Measurements from ENCODE around the gene ZSWIM4. TPM values are rescaled to one million over a fixed set of nuclear protein-coding genes. Genes with fewer than 3 reads are reported as not detected.

ZSWIM4 gene
- total RNA-seq, 1 donor from 2014 or later = 23.2 TPM

DNA sequence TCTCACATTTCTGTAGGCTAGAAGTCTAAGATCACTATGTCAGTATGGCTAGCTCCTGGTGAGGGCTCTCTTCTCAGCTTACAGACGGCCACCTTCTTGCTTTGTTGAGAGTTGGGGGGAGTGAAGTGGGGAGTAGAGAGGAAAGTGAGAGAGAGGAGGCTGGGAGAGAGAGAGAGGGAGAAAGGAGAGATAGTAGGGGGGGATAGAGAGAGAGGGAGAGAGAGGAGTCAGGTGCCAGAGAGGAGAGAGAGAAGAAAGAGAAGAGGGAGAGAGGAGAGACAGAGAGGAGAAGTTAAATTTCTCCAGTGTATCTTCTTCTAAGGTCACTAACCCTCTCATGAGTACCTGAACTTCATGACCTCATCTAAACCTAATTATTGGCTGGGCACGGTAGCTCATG lies 28.7 kb downstream of the ZSWIM4 start:
- Histone ChIP-seq H3K27me3 (no peaks in the 10 kb centered on the region), H3K4me3 (no peak overlapping the region), H3K9me3 (no peaks in the 10 kb centered on the region), H3K4me1 (peaks cover 0 to 9% of the 10 kb centered on the region in 2 donors), H3K36me3 (peaks cover 13 to 26% of the 10 kb centered on the region in 2 donors), H3K27ac (peak overlapping the region; percentile 53 to 82)
- no peak for DNase-seq (ENCODE audit: low spot score in 2 of 2)
- intact Hi-C loops (cut with DNase I) = loop anchor here (5.0 kb wide), 1 partner anchor 38 kb away; no protein-coding TSS in a partner anchor
- TF ChIP-seq CTCF (IDR thresholded peaks at IDR 0.05) = no peak

DNA sequence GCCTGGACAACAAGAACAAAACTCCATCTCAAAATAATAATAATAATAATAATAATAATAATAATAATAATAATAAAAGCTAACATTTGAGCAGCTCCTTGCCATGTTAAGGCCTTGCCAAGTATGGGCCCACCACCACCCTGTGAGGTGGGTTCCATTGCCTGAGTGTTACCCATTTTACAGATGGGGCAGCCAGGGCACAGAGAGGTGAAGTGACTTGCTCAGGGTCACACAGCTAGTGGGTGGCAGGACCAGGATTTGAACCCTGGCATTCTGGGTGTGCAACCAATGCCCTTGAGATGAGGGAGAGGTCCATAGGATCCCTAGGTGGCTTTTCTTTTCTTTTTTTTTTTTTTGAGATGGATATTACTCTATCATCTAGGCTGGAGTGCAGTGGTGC lies 29.5 kb downstream of the ZSWIM4 start:
- no peak overlapping the region for H3K4me3 ChIP-seq
- no peaks in the 10 kb centered on the region for H3K9me3 ChIP-seq
- H3K27me3 ChIP-seq = no peaks in the 10 kb centered on the region
- DNase-seq (ENCODE audit: low spot score in 2 of 2) = no peak
- intact Hi-C loops (cut with DNase I) = loop anchor here (5.0 kb wide), 1 partner anchor 38 kb away; no protein-coding TSS in a partner anchor
- H3K27ac ChIP-seq = no peak overlapping the region
- TF ChIP-seq CTCF (IDR thresholded peaks at IDR 0.05) = no peak
- H3K4me1 ChIP-seq = peaks cover 0 to 9% of the 10 kb centered on the region in 2 donors
- peaks cover 13 to 27% of the 10 kb centered on the region in 2 donors for H3K36me3 ChIP-seq

GRCh38 chr19:13825489-13826441 lies 30.5 kb downstream of the ZSWIM4 start:
- intact Hi-C loops (cut with DNase I) = no loop called here
- H3K27ac ChIP-seq = no peak overlapping the region
- peak in 1 of 2 donors; percentile 68 for DNase-seq (ENCODE audit: low spot score in 2 of 2)
- H3K4me1 ChIP-seq = peaks cover 0 to 9% of the 10 kb centered on the region in 2 donors
- no peak overlapping the region for H3K4me3 ChIP-seq
- no peaks in the 10 kb centered on the region for H3K9me3 ChIP-seq
- H3K36me3 ChIP-seq = peaks cover 22 to 34% of the 10 kb centered on the region in 2 donors
- H3K27me3 ChIP-seq = no peaks in the 10 kb centered on the region
- no peak for TF ChIP-seq CTCF (IDR thresholded peaks at IDR 0.05)

DNA sequence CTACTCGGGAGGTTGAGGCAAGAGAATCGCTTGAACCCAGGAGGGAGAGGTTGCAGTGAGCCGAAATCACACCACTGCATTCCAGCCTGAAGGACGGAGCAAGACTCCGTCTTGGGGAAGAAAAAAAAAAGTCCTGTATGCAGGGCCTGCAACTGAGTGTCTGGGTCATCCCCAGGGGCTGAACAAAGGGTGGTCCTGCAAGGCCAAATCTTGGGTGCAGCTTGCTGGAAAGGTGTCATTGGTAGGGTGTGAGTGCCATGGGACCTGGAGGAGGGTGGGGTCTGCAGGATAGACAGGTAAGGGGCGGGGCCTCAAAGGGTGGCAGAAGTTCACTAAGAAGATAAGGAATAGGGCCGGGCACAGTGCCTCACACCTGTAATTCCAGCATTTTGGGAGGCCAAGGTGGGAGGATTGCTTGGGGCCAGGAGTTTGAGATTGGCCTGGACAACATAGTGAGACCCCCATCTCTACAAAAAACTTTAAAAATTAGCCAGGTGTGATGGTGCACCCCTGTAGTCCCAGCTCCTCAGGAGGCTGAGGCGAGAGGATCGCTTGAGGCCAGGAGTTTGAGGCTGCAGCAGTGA lies 31.5 kb downstream of the ZSWIM4 start:
- no peak for TF ChIP-seq CTCF (IDR thresholded peaks at IDR 0.05)
- intact Hi-C loops (cut with DNase I) = no loop called here
- no peaks in the 10 kb centered on the region for H3K9me3 ChIP-seq
- H3K4me1 ChIP-seq = peaks cover 0 to 9% of the 10 kb centered on the region in 2 donors
- no peaks in the 10 kb centered on the region for H3K27me3 ChIP-seq
- DNase-seq (ENCODE audit: low spot score in 2 of 2) = no peak
- H3K4me3 ChIP-seq = no peak overlapping the region
- H3K36me3 ChIP-seq = peaks cover 28 to 42% of the 10 kb centered on the region in 2 donors
- no peak overlapping the region for H3K27ac ChIP-seq

- peaks cover 28 to 42% of the 10 kb centered on the region in 2 donors for H3K36me3 ChIP-seq
- H3K9me3 ChIP-seq = no peaks in the 10 kb centered on the region
- H3K27ac ChIP-seq = no peak overlapping the region
- H3K4me3 ChIP-seq = no peak overlapping the region
- no peaks in the 10 kb centered on the region for H3K27me3 ChIP-seq
- DNase-seq (ENCODE audit: low spot score in 2 of 2) = no peak
- TF ChIP-seq CTCF (IDR thresholded peaks at IDR 0.05) = no peak
- intact Hi-C loops (cut with DNase I) = no loop called here
- H3K4me1 ChIP-seq = peaks cover 3 to 6% of the 10 kb centered on the region in 2 donors
Measured at GRCh38 chr19:13827656-13828055, 32.4 kb downstream of the ZSWIM4 start.

All from ascending aorta (tissue), 2 donors.